WTC11 (cell line): Measurements from ENCODE around the gene SDCCAG8. TPM values are rescaled to one million over a fixed set of nuclear protein-coding genes. Genes with fewer than 3 reads are reported as not detected.

Experiments
- ATAC-seq: fragments of 200-7000 bp; cut with Tn5 transposase; 2 replicates; pipeline ENCODE4 v1.10.0; 2021; ENCODE audit warnings: mild to moderate bottlenecking, moderate library complexity
- CTCF ChIA-PET: fragments of 300-600 bp; sonication (Branson Sonifier 250); formaldehyde crosslinking; loops from one replicate; lab custom pipeline; 2021; ENCODE audit warnings: antibody characterized with exemption; lab: Charles Lee
- POLR2A ChIA-PET: fragments of 350-600 bp; sonication (Branson Sonifier 250); formaldehyde crosslinking; loops from one replicate; lab custom pipeline; 2021; ENCODE audit warnings: antibody characterized with exemption; lab: Charles Lee
- DNase-seq: peaks from one replicate; pipeline ENCODE4 v3.0.0; 2021; ENCODE audit warnings: low spot score
- H3K27ac Mint-ChIP-seq: 2 replicates; pipeline ENCODE4 v1.8.0; 2021; ENCODE audit warnings: mixed read lengths
- H3K27me3 Mint-ChIP-seq: 2 replicates; pipeline ENCODE4 v1.8.0; 2021; ENCODE audit warnings: low read depth, mild to moderate bottlenecking, moderate library complexity, mixed read lengths
- H3K36me3 Mint-ChIP-seq: 2 replicates; pipeline ENCODE4 v1.8.0; 2021; ENCODE audit warnings: mixed read lengths
- H3K4me1 Mint-ChIP-seq: 2 replicates; pipeline ENCODE4 v1.8.0; 2022; ENCODE audit warnings: mixed read lengths
- H3K4me3 Mint-ChIP-seq: 2 replicates; pipeline ENCODE4 v1.8.0; 2021; ENCODE audit warnings: mild to moderate bottlenecking, moderate library complexity, mixed read lengths
- H3K9me3 Mint-ChIP-seq: 2 replicates; pipeline ENCODE4 v1.8.0; 2021; ENCODE audit warnings: mixed read lengths
- ATF1 ChIP-seq: sonication (generic); formaldehyde crosslinking; IDR thresholded peaks from 2 replicates; pipeline ENCODE4 v1.8.1; 2023; ENCODE audit warnings: mild to moderate bottlenecking, moderate library complexity, missing genetic modification reagents
- ELF4 ChIP-seq: sonication (generic); formaldehyde crosslinking; IDR thresholded peaks from 2 replicates; pipeline ENCODE4 v1.8.1; 2022; ENCODE audit warnings: low read depth, mild to moderate bottlenecking, moderate library complexity, missing genetic modification reagents
- ETV6 ChIP-seq: sonication (generic); formaldehyde crosslinking; IDR thresholded peaks from 2 replicates; pipeline ENCODE4 v1.8.1; 2022; ENCODE audit warnings: mild to moderate bottlenecking, missing genetic modification reagents
- FOXK1 ChIP-seq: sonication (generic); formaldehyde crosslinking; IDR thresholded peaks from 2 replicates; pipeline ENCODE4 v1.8.0; 2022; ENCODE audit warnings: mild to moderate bottlenecking, moderate library complexity, missing genetic modification reagents
- JUN ChIP-seq: sonication (generic); formaldehyde crosslinking; IDR thresholded peaks from 2 replicates; pipeline ENCODE4 v1.8.0; 2023; ENCODE audit warnings: mild to moderate bottlenecking, missing genetic modification reagents
- KAT7 ChIP-seq: sonication (generic); formaldehyde crosslinking; IDR thresholded peaks from 2 replicates; pipeline ENCODE4 v1.8.1; 2023; ENCODE audit warnings: missing genetic modification reagents, mild to moderate bottlenecking, borderline replicate concordance
- MXD4 ChIP-seq: fragments of 250-450 bp; sonication (Bioruptor Pico); IDR thresholded peaks from 2 replicates; pipeline ENCODE4 v1.8.0; 2021; ENCODE audit warnings: mild to moderate bottlenecking, moderate library complexity, borderline replicate concordance
- NFATC4 ChIP-seq: fragments of 250-450 bp; sonication (Bioruptor Pico); IDR thresholded peaks from 2 replicates; pipeline ENCODE4 v1.9.0; 2021; ENCODE audit warnings: mild to moderate bottlenecking
- NFYB ChIP-seq: sonication (generic); formaldehyde crosslinking; conservative IDR thresholded peaks from 2 replicates; pipeline ENCODE4 v1.8.0; 2022; ENCODE audit warnings: low read depth, missing genetic modification reagents
- NR1H2 ChIP-seq: sonication (generic); formaldehyde crosslinking; IDR thresholded peaks from 2 replicates; pipeline ENCODE4 v1.9.0; 2021; ENCODE audit warnings: mild to moderate bottlenecking, moderate library complexity, missing genetic modification reagents
- NR3C1 ChIP-seq: sonication (generic); formaldehyde crosslinking; conservative IDR thresholded peaks from 2 replicates; pipeline ENCODE4 v1.8.1; 2023; ENCODE audit warnings: low read depth, mild to moderate bottlenecking, missing genetic modification reagents
- TP53 ChIP-seq: sonication (generic); formaldehyde crosslinking; IDR thresholded peaks from 2 replicates; pipeline ENCODE4 v1.8.1; 2023; ENCODE audit warnings: mild to moderate bottlenecking, missing genetic modification reagents
- ZBTB21 ChIP-seq: sonication (generic); formaldehyde crosslinking; IDR thresholded peaks from 2 replicates; pipeline ENCODE4 v1.8.1; 2023; ENCODE audit warnings: mild to moderate bottlenecking, missing genetic modification reagents, borderline replicate concordance
- ZNF121 ChIP-seq: sonication (generic); formaldehyde crosslinking; IDR thresholded peaks from 2 replicates; pipeline ENCODE4 v1.8.0; 2023; ENCODE audit warnings: missing genetic modification reagents
- ZNF396 ChIP-seq: fragments of 250-450 bp; sonication (Bioruptor Pico); IDR thresholded peaks from 2 replicates; pipeline ENCODE4 v1.8.0; 2021; ENCODE audit warnings: mild to moderate bottlenecking, moderate library complexity, borderline replicate concordance
- ZNF425 ChIP-seq: fragments of 250-450 bp; sonication (Bioruptor Pico); conservative IDR thresholded peaks from 2 replicates; pipeline ENCODE4 v1.9.0; 2021; ENCODE audit warnings: mild to moderate bottlenecking
- total RNA-seq: library from RNA; stranded (reverse); gene quantifications from 3 replicates; pipeline ENCODE4 v1.2.3, GENCODE V29; 2021
- TF ChIP-seq, protein P1 (sequence below): sonication (generic); formaldehyde crosslinking; IDR thresholded peaks from 2 replicates; pipeline ENCODE4 v1.8.1; 2022; ENCODE audit warnings: missing genetic modification reagents, borderline replicate concordance
- TF ChIP-seq, protein P2 (sequence below): sonication (generic); formaldehyde crosslinking; IDR thresholded peaks from 2 replicates; pipeline ENCODE4 v1.8.0; 2022; ENCODE audit warnings: mild to moderate bottlenecking, missing genetic modification reagents
- TF ChIP-seq, protein P3 (sequence below): sonication (generic); formaldehyde crosslinking; IDR thresholded peaks from 2 replicates; pipeline ENCODE4 v1.8.1; 2023; ENCODE audit warnings: mild to moderate bottlenecking, missing genetic modification reagents, moderate library complexity
- TF ChIP-seq, protein P4 (sequence below): fragments of 250-450 bp; sonication (Bioruptor Pico); IDR thresholded peaks from 2 replicates; pipeline ENCODE4 v1.9.0; 2021; ENCODE audit warnings: mild to moderate bottlenecking
- TF ChIP-seq, protein P5 (sequence below): sonication (generic); formaldehyde crosslinking; IDR thresholded peaks from 2 replicates; pipeline ENCODE4 v1.8.1; 2023; ENCODE audit warnings: mild to moderate bottlenecking, moderate library complexity, missing genetic modification reagents

Gene SDCCAG8
- total RNA-seq, 1 experiment from 2014 or later = 44.3 TPM

- TF ChIP-seq ZNF425 (CRISPR knock-in tag) (no peak), FOXK1 (CRISPR knock-in tag) (no peak), KAT7 (CRISPR knock-in tag) (no peak)
- TF ChIP-seq, protein P1, sequence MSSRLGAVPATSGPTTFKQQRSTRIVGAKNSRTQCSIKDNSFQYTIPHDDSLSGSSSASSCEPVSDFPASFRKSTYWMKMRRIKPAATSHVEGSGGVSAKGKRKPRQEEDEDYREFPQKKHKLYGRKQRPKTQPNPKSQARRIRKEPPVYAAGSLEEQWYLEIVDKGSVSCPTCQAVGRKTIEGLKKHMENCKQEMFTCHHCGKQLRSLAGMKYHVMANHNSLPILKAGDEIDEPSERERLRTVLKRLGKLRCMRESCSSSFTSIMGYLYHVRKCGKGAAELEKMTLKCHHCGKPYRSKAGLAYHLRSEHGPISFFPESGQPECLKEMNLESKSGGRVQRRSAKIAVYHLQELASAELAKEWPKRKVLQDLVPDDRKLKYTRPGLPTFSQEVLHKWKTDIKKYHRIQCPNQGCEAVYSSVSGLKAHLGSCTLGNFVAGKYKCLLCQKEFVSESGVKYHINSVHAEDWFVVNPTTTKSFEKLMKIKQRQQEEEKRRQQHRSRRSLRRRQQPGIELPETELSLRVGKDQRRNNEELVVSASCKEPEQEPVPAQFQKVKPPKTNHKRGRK (CRISPR knock-in tag) = no peak
- TF ChIP-seq, protein P2, sequence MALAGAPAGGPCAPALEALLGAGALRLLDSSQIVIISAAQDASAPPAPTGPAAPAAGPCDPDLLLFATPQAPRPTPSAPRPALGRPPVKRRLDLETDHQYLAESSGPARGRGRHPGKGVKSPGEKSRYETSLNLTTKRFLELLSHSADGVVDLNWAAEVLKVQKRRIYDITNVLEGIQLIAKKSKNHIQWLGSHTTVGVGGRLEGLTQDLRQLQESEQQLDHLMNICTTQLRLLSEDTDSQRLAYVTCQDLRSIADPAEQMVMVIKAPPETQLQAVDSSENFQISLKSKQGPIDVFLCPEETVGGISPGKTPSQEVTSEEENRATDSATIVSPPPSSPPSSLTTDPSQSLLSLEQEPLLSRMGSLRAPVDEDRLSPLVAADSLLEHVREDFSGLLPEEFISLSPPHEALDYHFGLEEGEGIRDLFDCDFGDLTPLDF (CRISPR knock-in tag) = no peak
- TF ChIP-seq, all 79 proteins: peak for 0
These were observed 6.6 kb upstream of the SDCCAG8 start (continued) for GRCh38 chr1:243249214-243249613.

DNA sequence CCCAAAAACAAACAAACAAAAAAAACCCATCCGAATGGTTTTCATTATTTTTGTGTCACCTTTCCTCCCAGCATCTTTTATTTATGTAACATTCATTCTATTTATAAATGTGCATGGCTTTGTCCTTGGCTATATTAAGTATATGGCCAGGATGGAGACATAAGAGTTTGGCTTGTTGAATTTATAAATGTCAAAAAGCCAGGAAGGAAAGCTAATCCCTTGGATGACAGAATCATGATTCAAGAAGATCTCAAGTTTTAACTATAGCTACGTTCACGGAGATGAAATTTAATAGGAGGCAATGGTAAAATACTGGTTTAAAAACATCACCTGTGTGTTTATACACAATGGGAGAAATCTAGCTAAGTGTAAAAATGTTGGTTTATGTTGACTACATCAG lies 5.7 kb upstream of the SDCCAG8 start:
- H3K27me3 Mint-ChIP-seq = no peaks in the 10 kb centered on the region
- H3K36me3 Mint-ChIP-seq = 0 out of 2 replicates have a peak, but pooled peaks cover 6% of the 10 kb centered on the region
- DNase-seq (no peak), ATAC-seq (no peak)
- TF ChIP-seq, protein P3, sequence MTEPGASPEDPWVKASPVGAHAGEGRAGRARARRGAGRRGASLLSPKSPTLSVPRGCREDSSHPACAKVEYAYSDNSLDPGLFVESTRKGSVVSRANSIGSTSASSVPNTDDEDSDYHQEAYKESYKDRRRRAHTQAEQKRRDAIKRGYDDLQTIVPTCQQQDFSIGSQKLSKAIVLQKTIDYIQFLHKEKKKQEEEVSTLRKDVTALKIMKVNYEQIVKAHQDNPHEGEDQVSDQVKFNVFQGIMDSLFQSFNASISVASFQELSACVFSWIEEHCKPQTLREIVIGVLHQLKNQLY = no peak
- TF ChIP-seq ELF4 (no peak), ATF1 (CRISPR knock-in tag) (no peak), ETV6 (CRISPR knock-in tag) (no peak), MXD4 (CRISPR knock-in tag) (no peak), NFATC4 (no peak), ZNF425 (CRISPR knock-in tag) (no peak), ZBTB21 (CRISPR knock-in tag) (no peak), FOXK1 (CRISPR knock-in tag) (no peak), NFYB (CRISPR knock-in tag) (no peak)
- TF ChIP-seq, protein P4, sequence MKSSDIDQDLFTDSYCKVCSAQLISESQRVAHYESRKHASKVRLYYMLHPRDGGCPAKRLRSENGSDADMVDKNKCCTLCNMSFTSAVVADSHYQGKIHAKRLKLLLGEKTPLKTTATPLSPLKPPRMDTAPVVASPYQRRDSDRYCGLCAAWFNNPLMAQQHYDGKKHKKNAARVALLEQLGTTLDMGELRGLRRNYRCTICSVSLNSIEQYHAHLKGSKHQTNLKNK (CRISPR knock-in tag) = no peak
- ChIA-PET CTCF (no interaction called here), POLR2A (no interaction called here)
- no peaks in the 10 kb centered on the region for H3K9me3 Mint-ChIP-seq
- peaks cover 47% of the 10 kb centered on the region for H3K4me1 Mint-ChIP-seq
- no peak overlapping the region for H3K27ac Mint-ChIP-seq
- no peak overlapping the region for H3K4me3 Mint-ChIP-seq

DNA sequence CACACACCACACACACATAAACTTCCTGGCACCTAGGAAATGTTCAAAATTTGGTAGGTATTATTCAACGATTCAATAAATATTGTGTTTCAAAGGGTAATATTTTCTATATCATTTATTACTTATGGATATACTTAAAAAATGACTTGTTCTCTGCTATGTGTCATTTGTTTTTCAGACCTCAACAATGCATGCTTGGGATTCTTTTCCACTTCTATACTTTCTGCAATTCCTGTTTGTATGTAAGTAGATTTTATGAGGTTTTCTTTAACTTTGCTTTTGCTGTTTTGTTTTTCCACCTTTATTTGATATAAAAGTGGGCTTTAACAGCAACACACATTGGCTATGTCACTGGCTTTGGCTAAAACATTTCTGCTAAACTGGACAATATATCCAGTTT lies 4.3 kb upstream of the SDCCAG8 start:
- ChIA-PET CTCF (no interaction called here), POLR2A (no interaction called here)
- TF ChIP-seq NR3C1 (CRISPR knock-in tag) = no peak
- TF ChIP-seq JUN (CRISPR knock-in tag) = no peak
- TF ChIP-seq ZNF121 (CRISPR knock-in tag) = no peak
- TF ChIP-seq ZNF396 (CRISPR knock-in tag) = no peak
- TF ChIP-seq, protein P5, sequence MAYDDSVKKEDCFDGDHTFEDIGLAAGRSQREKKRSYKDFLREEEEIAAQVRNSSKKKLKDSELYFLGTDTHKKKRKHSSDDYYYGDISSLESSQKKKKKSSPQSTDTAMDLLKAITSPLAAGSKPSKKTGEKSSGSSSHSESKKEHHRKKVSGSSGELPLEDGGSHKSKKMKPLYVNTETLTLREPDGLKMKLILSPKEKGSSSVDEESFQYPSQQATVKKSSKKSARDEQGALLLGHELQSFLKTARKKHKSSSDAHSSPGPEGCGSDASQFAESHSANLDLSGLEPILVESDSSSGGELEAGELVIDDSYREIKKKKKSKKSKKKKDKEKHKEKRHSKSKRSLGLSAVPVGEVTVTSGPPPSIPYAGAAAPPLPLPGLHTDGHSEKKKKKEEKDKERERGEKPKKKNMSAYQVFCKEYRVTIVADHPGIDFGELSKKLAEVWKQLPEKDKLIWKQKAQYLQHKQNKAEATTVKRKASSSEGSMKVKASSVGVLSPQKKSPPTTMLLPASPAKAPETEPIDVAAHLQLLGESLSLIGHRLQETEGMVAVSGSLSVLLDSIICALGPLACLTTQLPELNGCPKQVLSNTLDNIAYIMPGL (CRISPR knock-in tag) = no peak
- no peak for TF ChIP-seq ZNF425 (CRISPR knock-in tag)
- no peak for TF ChIP-seq NR1H2 (CRISPR knock-in tag)
- TF ChIP-seq ETV6 (CRISPR knock-in tag) = no peak
- TF ChIP-seq TP53 (CRISPR knock-in tag) = no peak
- TF ChIP-seq KAT7 (CRISPR knock-in tag) = no peak
- no peak for TF ChIP-seq ELF4

More for the DNA sequence above, 4.3 kb upstream of the SDCCAG8 start:
- Mint-ChIP-seq H3K27me3 (no peaks in the 10 kb centered on the region), H3K4me1 (peaks cover 50% of the 10 kb centered on the region), H3K27ac (no peak overlapping the region), H3K36me3 (0 out of 2 replicates have a peak, but pooled peaks cover 2% of the 10 kb centered on the region), H3K4me3 (peak overlapping the region; percentile 44; the same call in 1 of the 2 replicates), H3K9me3 (no peaks in the 10 kb centered on the region)
- DNase-seq (no peak), ATAC-seq (no peak)
